ENCODE results near the gene RPA3.

DNA sequence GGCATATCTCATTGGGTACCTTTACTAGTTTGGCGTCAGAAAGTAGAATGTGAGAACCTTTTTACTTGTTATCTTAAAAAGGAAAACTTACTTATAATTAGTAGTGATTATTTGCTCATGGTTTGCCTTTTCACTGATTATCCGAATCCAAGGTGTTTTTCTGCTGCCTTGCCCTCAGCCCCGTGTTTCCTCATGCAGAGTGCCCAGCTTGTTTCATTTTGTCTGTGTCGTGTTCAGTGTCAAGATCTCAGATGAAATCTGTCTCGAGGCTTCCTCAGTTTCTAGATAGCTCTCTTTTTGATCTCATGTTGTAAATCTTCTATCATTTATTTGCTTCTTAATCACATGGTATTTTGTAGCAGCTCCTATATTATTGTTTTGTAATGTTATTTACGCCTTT, 30.1 kb downstream of the RPA3 start:
- TF ChIP-seq POLR2A (IDR thresholded peaks at IDR 0.05; ENCODE audit: low read depth, low read length) (no peak), POLR2AphosphoS5 (IDR thresholded peaks at IDR 0.05; ENCODE audit: insufficient read depth, low read depth, low read length) (no peak)
- TF ChIP-seq, protein P1, sequence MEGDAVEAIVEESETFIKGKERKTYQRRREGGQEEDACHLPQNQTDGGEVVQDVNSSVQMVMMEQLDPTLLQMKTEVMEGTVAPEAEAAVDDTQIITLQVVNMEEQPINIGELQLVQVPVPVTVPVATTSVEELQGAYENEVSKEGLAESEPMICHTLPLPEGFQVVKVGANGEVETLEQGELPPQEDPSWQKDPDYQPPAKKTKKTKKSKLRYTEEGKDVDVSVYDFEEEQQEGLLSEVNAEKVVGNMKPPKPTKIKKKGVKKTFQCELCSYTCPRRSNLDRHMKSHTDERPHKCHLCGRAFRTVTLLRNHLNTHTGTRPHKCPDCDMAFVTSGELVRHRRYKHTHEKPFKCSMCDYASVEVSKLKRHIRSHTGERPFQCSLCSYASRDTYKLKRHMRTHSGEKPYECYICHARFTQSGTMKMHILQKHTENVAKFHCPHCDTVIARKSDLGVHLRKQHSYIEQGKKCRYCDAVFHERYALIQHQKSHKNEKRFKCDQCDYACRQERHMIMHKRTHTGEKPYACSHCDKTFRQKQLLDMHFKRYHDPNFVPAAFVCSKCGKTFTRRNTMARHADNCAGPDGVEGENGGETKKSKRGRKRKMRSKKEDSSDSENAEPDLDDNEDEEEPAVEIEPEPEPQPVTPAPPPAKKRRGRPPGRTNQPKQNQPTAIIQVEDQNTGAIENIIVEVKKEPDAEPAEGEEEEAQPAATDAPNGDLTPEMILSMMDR (IDR thresholded peaks at IDR 0.05; ENCODE audit: extremely low read depth in 1 of 2, insufficient read depth in 1 of 2, low read depth in 1 of 2, low read length in 2 of 2): no peak
